HG02763 (cell line): ENCODE results near the gene PTPRM.

Source experiments
- ATAC-seq: cut with Tn5 transposase; IDR thresholded peaks from one replicate; pipeline ENCODE4 v1.9.1; 2021; ENCODE audit warnings: mild to moderate bottlenecking, moderate library complexity; ENCODE audit not compliant: unreplicated experiment

Gene PTPRM

GRCh38 chr18:8139127-8139527 is 572.0 kb downstream of the PTPRM start:
- no peak for ATAC-seq

GRCh38 chr18:8139891-8140406 is 572.8 kb downstream of the PTPRM start:
- no peak for ATAC-seq

- ATAC-seq = no peak
Observed at GRCh38 chr18:8140841-8141501, 573.9 kb downstream of the PTPRM start.

GRCh38 chr18:8142131-8142711 is 575.1 kb downstream of the PTPRM start:
- no peak for ATAC-seq

GRCh38 chr18:8142932-8143331 is 575.8 kb downstream of the PTPRM start:
- ATAC-seq = no peak

- no peak for ATAC-seq
Observed at GRCh38 chr18:8151181-8151580, 584.1 kb downstream of the PTPRM start.

- no peak for ATAC-seq
Observed at GRCh38 chr18:8153887-8154583, 586.9 kb downstream of the PTPRM start.

GRCh38 chr18:8162802-8163201 is 595.7 kb downstream of the PTPRM start:
- ATAC-seq = no peak

- no peak for ATAC-seq
Observed at GRCh38 chr18:8163286-8163959, 596.3 kb downstream of the PTPRM start.

- ATAC-seq = no peak
Observed at GRCh38 chr18:8165095-8165494, 598.0 kb downstream of the PTPRM start.

GRCh38 chr18:8167026-8167425 is 599.9 kb downstream of the PTPRM start:
- ATAC-seq = no peak

- no peak for ATAC-seq
Observed at GRCh38 chr18:8167673-8168072, 600.6 kb downstream of the PTPRM start.

GRCh38 chr18:8169722-8170121 is 602.6 kb downstream of the PTPRM start:
- no peak for ATAC-seq

GRCh38 chr18:8174771-8175170 is 607.7 kb downstream of the PTPRM start:
- no peak for ATAC-seq

GRCh38 chr18:8175501-8176061 is 608.5 kb downstream of the PTPRM start:
- no peak for ATAC-seq

GRCh38 chr18:8176109-8176508 is 609.0 kb downstream of the PTPRM start:
- no peak for ATAC-seq

- no peak for ATAC-seq
Observed at GRCh38 chr18:8176554-8176953, 609.4 kb downstream of the PTPRM start.

GRCh38 chr18:8177330-8178016 is 610.4 kb downstream of the PTPRM start:
- ATAC-seq = no peak

- ATAC-seq = no peak
Observed at GRCh38 chr18:8186413-8186812, 619.3 kb downstream of the PTPRM start.

GRCh38 chr18:8188184-8188583 is 621.1 kb downstream of the PTPRM start:
- ATAC-seq = no peak

- ATAC-seq = no peak
Observed at GRCh38 chr18:8190980-8191379, 623.9 kb downstream of the PTPRM start.
